K562 (cell line): Measurements from ENCODE around the gene ZC3H18. TPM values are rescaled to one million over a fixed set of nuclear protein-coding genes. Genes with fewer than 3 reads are reported as not detected.

Source experiments
- IRF2 ChIP-seq: sonication (generic); formaldehyde crosslinking; IDR thresholded peaks from 2 replicates; pipeline ENCODE4 v1.8.1; 2022; ENCODE audit warnings: mild to moderate bottlenecking, missing genetic modification reagents
- MIER1 ChIP-seq: fragments of 450-650 bp; IDR thresholded peaks from 2 replicates; pipeline ENCODE4 v1.6.1; 2016; ENCODE audit warnings: antibody characterized with exemption, mild to moderate bottlenecking, low read depth
- OTX1 ChIP-seq: fragments of 450-650 bp; formaldehyde crosslinking; IDR thresholded peaks from 2 replicates; pipeline ENCODE4 v1.4.0; 2022; ENCODE audit warnings: mild to moderate bottlenecking
- ZBTB7A ChIP-seq: IDR thresholded peaks from 2 replicates; pipeline ENCODE4 v1.6.1; 2011; ENCODE audit warnings: low read depth, mild to moderate bottlenecking, low read length, moderate library complexity, borderline replicate concordance; ENCODE audit not compliant: control insufficient read depth
- ZMIZ1 ChIP-seq, 2 experiments: fragments of 150-350 bp in 1 of 2; IDR thresholded peaks; 2 replicates each; pipeline ENCODE4 v1.6.1; 2012 to 2016; ENCODE audit warnings: low read depth in 2 of 2, low read length in 2 of 2, mild to moderate bottlenecking in 1 of 2, moderate library complexity in 1 of 2
- ZNF23 ChIP-seq: fragments of 250-450 bp; sonication (Bioruptor Pico); IDR thresholded peaks from 2 replicates; pipeline ENCODE4 v1.4.0; 2020; ENCODE audit warnings: mild to moderate bottlenecking
- ZNF3 ChIP-seq: fragments of 250-450 bp; sonication (Bioruptor Pico); IDR thresholded peaks from 2 replicates; pipeline ENCODE4 v1.5.0; 2021; ENCODE audit warnings: mild to moderate bottlenecking, moderate library complexity
- polyA plus RNA-seq, 8 experiments: library from polyadenylated mRNA; depleted of rRNA in 4 of 8; stranded (reverse) in 5 of 8; unstranded in 3 of 8; fragments of >200 nt; fragmentation: Nextera tagmentation in 2 of 8; fragmentation: Illumina TruSeq in 1 of 8; extraction: Ambion mirVana in 2 of 8; extraction: Trizol in 1 of 8; gene quantifications; 2 replicates each; pipeline versions ENCODE4 v1.2.1 to v1.2.3, GENCODE V29; 2011 to 2014; ENCODE audit warnings: inconsistent platforms in 1 of 8, missing spikeins in 1 of 8
- total RNA-seq, 7 experiments: library from RNA; depleted of rRNA in 6 of 7; stranded (reverse); fragments of >200 nt in 6 of 7; fragmentation: Illumina TruSeq in 2 of 7; extraction: Trizol in 2 of 7; gene quantifications; 2 replicates each; pipeline versions ENCODE4 v1.2.1 to v1.2.3, GENCODE V29; 2011 to 2021; ENCODE audit warnings: low replicate concordance in 1 of 7

Gene ZC3H18
- total and polyA plus RNA-seq, 9 of the 15 experiments (the other 6 are each of a cell fraction or from before 2014, with no cell fraction given), result 1.7 to 88.7 (median 26.9) TPM

DNA sequence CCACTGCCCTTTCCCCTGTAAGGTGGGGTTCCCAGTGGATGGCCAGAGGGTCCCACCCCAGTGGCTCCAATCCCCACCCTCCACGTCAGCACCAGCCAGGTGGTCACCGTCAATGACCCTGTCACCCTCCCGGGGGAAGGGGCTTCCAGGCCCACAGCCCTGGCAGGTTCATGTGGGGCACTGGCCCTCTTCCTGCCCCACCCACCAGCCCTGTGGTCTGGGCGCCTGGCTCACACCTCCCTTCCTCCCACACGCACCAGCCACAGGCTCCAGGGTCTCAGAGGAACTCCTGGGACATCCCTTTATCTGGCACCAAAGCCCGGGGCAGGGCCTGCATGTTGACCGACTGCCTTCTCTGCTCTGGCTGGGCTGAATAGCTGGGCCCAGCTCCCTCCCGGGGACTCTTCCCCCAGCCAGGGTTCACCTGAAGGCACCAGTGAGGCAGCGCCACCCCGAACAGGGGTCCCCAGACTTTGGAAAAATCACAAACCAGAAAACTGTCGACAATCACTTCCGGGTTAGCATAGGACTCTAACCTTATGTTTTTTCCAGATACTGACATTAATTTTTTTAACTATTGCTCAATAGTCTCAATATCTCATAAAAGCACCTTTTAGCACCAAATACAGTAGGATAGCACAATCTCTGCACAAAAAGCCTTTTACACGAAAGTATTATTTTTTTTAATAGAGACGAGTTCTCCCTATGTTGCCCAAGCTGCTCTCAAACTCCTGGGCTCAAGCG lies 21.9 kb upstream of the ZC3H18 start (continued):
- no peak for TF ChIP-seq ZNF23 (CRISPR knock-in tag)
- TF ChIP-seq OTX1 (CRISPR knock-in tag), result no peak
- TF ChIP-seq ZNF3 (CRISPR knock-in tag), result no peak
- TF ChIP-seq ZMIZ1 (IDR thresholded peaks at IDR 0.05; ENCODE audit: low read depth in 2 of 2, low read length in 2 of 2), result 0 out of 4 replicates have a peak, but pooled peaks of 1 of the 2 experiments have one; percentile 16
- TF ChIP-seq MIER1, result no peak
- TF ChIP-seq IRF2 (CRISPR knock-in tag), result no peak
- peak; percentile 55; the same call in 1 of the 2 replicates for TF ChIP-seq ZBTB7A
- TF ChIP-seq, all 486 proteins: peak for 6
